HEK293T (cell line): ENCODE measurements around the gene CYP27C1.

Source experiments
- ARNT ChIP-seq: fragments of 450-650 bp; IDR thresholded peaks from 2 replicates; pipeline ENCODE4 v1.6.1; 2017; ENCODE audit warnings: mild to moderate bottlenecking
- BHLHE40 ChIP-seq: fragments of 450-650 bp; IDR thresholded peaks from 2 replicates; pipeline ENCODE4 v1.6.1; 2016; ENCODE audit warnings: mild to moderate bottlenecking, moderate library complexity, borderline replicate concordance
- ELF4 ChIP-seq: fragments of 450-650 bp; IDR thresholded peaks from 2 replicates; pipeline ENCODE4 v1.6.1; 2017; ENCODE audit warnings: antibody characterized with exemption
- FOXA1 ChIP-seq: fragments of 450-650 bp; IDR thresholded peaks from 2 replicates; pipeline ENCODE4 v1.6.1; 2016; ENCODE audit warnings: mild to moderate bottlenecking
- HDGF ChIP-seq: fragments of 450-650 bp; IDR thresholded peaks from 2 replicates; pipeline ENCODE4 v1.6.1; 2017; ENCODE audit warnings: antibody characterized with exemption, borderline replicate concordance
- L3MBTL2 ChIP-seq: fragments of 450-650 bp; conservative IDR thresholded peaks from 2 replicates; pipeline ENCODE4 v1.6.1; 2016; ENCODE audit warnings: mild to moderate bottlenecking
- LEF1 ChIP-seq: fragments of 450-650 bp; IDR thresholded peaks from 2 replicates; pipeline ENCODE4 v1.6.1; 2017; ENCODE audit warnings: mild to moderate bottlenecking, borderline replicate concordance
- NFRKB ChIP-seq: fragments of 450-650 bp; IDR thresholded peaks from 2 replicates; pipeline ENCODE4 v1.6.1; 2016; ENCODE audit warnings: mild to moderate bottlenecking, moderate library complexity
- SP1 ChIP-seq: fragments of 450-650 bp; IDR thresholded peaks from 2 replicates; pipeline ENCODE4 v1.6.1; 2017
- SUZ12 ChIP-seq: fragments of 450-650 bp; IDR thresholded peaks from 2 replicates; pipeline ENCODE4 v1.6.1; 2016; ENCODE audit warnings: mild to moderate bottlenecking

GRCh38 chr2:127175751-127176354 lies 44.2 kb downstream of the CYP27C1 start:
- no peak for TF ChIP-seq BHLHE40
- no peak for TF ChIP-seq LEF1
- no peak for TF ChIP-seq ELF4
- no peak for TF ChIP-seq NFRKB
- no peak for TF ChIP-seq ARNT
- no peak for TF ChIP-seq SUZ12
- no peak for TF ChIP-seq SP1
- TF ChIP-seq L3MBTL2 = no peak
- TF ChIP-seq HDGF = no peak
- no peak for TF ChIP-seq FOXA1
